Liver (tissue), 3 donors: ENCODE results near the gene NTM.

ENCODE experiments used
- HNF4G ChIP-seq: IDR thresholded peaks from 2 replicates; pipeline ENCODE4 v1.6.1; 2016; ENCODE audit warnings: antibody characterized with exemption
- JUND ChIP-seq, 2 donors: IDR thresholded peaks; 2 replicates each; pipeline ENCODE4 v1.6.1; 2016; ENCODE audit warnings: antibody characterized with exemption in 2 of 2
- NR2F2 ChIP-seq: IDR thresholded peaks from 2 replicates; pipeline ENCODE4 v1.6.1; 2016; ENCODE audit warnings: antibody characterized with exemption
- RAD21 ChIP-seq, 2 donors: IDR thresholded peaks; 2 replicates each; pipeline ENCODE4 v1.6.1; 2016; ENCODE audit warnings: antibody characterized with exemption in 2 of 2, mild to moderate bottlenecking in 2 of 2
- RXRA ChIP-seq, 2 donors: IDR thresholded peaks; 2 replicates each; pipeline ENCODE4 v1.6.1; 2017 to 2018; ENCODE audit warnings: antibody characterized with exemption in 2 of 2, mild to moderate bottlenecking in 1 of 2
- SP1 ChIP-seq: IDR thresholded peaks from 2 replicates; pipeline ENCODE4 v1.6.1; 2018; ENCODE audit warnings: antibody characterized with exemption, mild to moderate bottlenecking
- TAF1 ChIP-seq: conservative IDR thresholded peaks from 2 replicates; pipeline ENCODE4 v1.6.1; 2016; ENCODE audit warnings: antibody characterized with exemption, mild to moderate bottlenecking
- YY1 ChIP-seq: IDR thresholded peaks from 2 replicates; pipeline ENCODE4 v1.6.1; 2016; ENCODE audit warnings: antibody characterized with exemption, mild to moderate bottlenecking
- TF ChIP-seq, protein P1 (sequence below): fragments of 150-350 bp; IDR thresholded peaks from 2 replicates; pipeline ENCODE4 v1.5.1; 2017; ENCODE audit warnings: improper control_type of control experiment, low read depth, low read length; ENCODE audit not compliant: missing input control
- TF ChIP-seq, protein P2 (sequence below): IDR thresholded peaks from 2 replicates; pipeline ENCODE4 v1.6.1; 2016; ENCODE audit warnings: antibody characterized with exemption, mild to moderate bottlenecking
- TF ChIP-seq, protein P3 (sequence below): IDR thresholded peaks from 2 replicates; pipeline ENCODE4 v1.6.1; 2016; ENCODE audit warnings: antibody characterized with exemption
- TF ChIP-seq, protein P4 (sequence below): IDR thresholded peaks from 2 replicates; pipeline ENCODE4 v1.6.1; 2016; ENCODE audit warnings: antibody characterized with exemption
- TF ChIP-seq, protein P5 (sequence below): IDR thresholded peaks from 2 replicates; pipeline ENCODE4 v1.6.1; 2016; ENCODE audit warnings: antibody characterized with exemption
- donor health status: healthy.
- donor health status: healthy.

DNA sequence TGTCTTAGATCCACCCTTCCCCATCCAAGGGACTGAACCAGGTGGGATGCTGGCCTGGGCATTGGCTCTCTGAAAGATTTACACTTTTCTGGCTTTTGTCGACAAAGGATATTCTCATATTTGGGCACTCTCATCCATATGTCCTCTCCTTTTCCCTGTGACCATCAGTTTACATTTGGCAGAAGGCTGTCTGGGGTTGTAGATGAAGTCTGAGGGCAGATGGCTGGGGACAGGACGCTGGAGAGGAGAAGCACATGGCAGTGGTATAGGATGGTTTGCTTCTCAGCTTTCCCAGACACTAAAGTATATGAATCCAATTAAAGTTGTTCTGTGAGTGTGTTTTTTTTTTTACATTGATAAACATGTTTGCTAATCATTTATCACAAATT, 757.5 kb downstream of the NTM start:
- no peak for TF ChIP-seq NR2F2
- TF ChIP-seq, protein P1, sequence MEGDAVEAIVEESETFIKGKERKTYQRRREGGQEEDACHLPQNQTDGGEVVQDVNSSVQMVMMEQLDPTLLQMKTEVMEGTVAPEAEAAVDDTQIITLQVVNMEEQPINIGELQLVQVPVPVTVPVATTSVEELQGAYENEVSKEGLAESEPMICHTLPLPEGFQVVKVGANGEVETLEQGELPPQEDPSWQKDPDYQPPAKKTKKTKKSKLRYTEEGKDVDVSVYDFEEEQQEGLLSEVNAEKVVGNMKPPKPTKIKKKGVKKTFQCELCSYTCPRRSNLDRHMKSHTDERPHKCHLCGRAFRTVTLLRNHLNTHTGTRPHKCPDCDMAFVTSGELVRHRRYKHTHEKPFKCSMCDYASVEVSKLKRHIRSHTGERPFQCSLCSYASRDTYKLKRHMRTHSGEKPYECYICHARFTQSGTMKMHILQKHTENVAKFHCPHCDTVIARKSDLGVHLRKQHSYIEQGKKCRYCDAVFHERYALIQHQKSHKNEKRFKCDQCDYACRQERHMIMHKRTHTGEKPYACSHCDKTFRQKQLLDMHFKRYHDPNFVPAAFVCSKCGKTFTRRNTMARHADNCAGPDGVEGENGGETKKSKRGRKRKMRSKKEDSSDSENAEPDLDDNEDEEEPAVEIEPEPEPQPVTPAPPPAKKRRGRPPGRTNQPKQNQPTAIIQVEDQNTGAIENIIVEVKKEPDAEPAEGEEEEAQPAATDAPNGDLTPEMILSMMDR: no peak
- TF ChIP-seq, protein P2, sequence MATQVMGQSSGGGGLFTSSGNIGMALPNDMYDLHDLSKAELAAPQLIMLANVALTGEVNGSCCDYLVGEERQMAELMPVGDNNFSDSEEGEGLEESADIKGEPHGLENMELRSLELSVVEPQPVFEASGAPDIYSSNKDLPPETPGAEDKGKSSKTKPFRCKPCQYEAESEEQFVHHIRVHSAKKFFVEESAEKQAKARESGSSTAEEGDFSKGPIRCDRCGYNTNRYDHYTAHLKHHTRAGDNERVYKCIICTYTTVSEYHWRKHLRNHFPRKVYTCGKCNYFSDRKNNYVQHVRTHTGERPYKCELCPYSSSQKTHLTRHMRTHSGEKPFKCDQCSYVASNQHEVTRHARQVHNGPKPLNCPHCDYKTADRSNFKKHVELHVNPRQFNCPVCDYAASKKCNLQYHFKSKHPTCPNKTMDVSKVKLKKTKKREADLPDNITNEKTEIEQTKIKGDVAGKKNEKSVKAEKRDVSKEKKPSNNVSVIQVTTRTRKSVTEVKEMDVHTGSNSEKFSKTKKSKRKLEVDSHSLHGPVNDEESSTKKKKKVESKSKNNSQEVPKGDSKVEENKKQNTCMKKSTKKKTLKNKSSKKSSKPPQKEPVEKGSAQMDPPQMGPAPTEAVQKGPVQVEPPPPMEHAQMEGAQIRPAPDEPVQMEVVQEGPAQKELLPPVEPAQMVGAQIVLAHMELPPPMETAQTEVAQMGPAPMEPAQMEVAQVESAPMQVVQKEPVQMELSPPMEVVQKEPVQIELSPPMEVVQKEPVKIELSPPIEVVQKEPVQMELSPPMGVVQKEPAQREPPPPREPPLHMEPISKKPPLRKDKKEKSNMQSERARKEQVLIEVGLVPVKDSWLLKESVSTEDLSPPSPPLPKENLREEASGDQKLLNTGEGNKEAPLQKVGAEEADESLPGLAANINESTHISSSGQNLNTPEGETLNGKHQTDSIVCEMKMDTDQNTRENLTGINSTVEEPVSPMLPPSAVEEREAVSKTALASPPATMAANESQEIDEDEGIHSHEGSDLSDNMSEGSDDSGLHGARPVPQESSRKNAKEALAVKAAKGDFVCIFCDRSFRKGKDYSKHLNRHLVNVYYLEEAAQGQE: no peak
- no peak for TF ChIP-seq RXRA (IDR thresholded peaks at IDR 0.05)
- TF ChIP-seq, protein P3, sequence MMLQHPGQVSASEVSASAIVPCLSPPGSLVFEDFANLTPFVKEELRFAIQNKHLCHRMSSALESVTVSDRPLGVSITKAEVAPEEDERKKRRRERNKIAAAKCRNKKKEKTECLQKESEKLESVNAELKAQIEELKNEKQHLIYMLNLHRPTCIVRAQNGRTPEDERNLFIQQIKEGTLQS: no peak
- TF ChIP-seq, protein P4, sequence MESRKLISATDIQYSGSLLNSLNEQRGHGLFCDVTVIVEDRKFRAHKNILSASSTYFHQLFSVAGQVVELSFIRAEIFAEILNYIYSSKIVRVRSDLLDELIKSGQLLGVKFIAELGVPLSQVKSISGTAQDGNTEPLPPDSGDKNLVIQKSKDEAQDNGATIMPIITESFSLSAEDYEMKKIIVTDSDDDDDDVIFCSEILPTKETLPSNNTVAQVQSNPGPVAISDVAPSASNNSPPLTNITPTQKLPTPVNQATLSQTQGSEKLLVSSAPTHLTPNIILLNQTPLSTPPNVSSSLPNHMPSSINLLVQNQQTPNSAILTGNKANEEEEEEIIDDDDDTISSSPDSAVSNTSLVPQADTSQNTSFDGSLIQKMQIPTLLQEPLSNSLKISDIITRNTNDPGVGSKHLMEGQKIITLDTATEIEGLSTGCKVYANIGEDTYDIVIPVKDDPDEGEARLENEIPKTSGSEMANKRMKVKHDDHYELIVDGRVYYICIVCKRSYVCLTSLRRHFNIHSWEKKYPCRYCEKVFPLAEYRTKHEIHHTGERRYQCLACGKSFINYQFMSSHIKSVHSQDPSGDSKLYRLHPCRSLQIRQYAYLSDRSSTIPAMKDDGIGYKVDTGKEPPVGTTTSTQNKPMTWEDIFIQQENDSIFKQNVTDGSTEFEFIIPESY: no peak
- no peak for TF ChIP-seq SP1
- TF ChIP-seq RAD21 (IDR thresholded peaks at IDR 0.05): no peak
- TF ChIP-seq, protein P5, sequence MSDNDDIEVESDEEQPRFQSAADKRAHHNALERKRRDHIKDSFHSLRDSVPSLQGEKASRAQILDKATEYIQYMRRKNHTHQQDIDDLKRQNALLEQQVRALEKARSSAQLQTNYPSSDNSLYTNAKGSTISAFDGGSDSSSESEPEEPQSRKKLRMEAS: no peak
- TF ChIP-seq YY1: no peak
- no peak for TF ChIP-seq TAF1
- TF ChIP-seq HNF4G: no peak
- TF ChIP-seq JUND (IDR thresholded peaks at IDR 0.05): no peak
